Activated naive CD8-positive, alpha-beta T cell (primary cell): ENCODE measurements around the gene RRP12.

ENCODE experiments used
- H3K27ac Mint-ChIP-seq: one replicate; pipeline ENCODE4 v1.8.0; 2021; ENCODE audit warnings: mixed read lengths
- H3K27me3 Mint-ChIP-seq: one replicate; pipeline ENCODE4 v1.8.0; 2021; ENCODE audit warnings: mixed read lengths
- H3K36me3 Mint-ChIP-seq: one replicate; pipeline ENCODE4 v1.8.0; 2021; ENCODE audit warnings: mixed read lengths
- H3K4me1 Mint-ChIP-seq: one replicate; pipeline ENCODE4 v1.8.0; 2021; ENCODE audit warnings: low read depth, mixed read lengths
- H3K4me3 Mint-ChIP-seq: one replicate; pipeline ENCODE4 v1.8.0; 2021; ENCODE audit warnings: mild to moderate bottlenecking, mixed read lengths
- H3K9me3 Mint-ChIP-seq: one replicate; pipeline ENCODE4 v1.8.0; 2021; ENCODE audit warnings: low read depth, mixed read lengths

The RRP12 gene

GRCh38 chr10:97338041-97338440 lies 63.1 kb downstream of the RRP12 start:
- no peak overlapping the region for H3K4me3 Mint-ChIP-seq
- no peak overlapping the region for H3K27ac Mint-ChIP-seq
- H3K4me1 Mint-ChIP-seq: peaks cover 12% of the 10 kb centered on the region
- no peaks in the 10 kb centered on the region for H3K36me3 Mint-ChIP-seq
- H3K9me3 Mint-ChIP-seq: no peaks in the 10 kb centered on the region
- no peaks in the 10 kb centered on the region for H3K27me3 Mint-ChIP-seq

GRCh38 chr10:97336942-97337831 lies 64.0 kb downstream of the RRP12 start:
- Mint-ChIP-seq H3K27ac (peak overlapping the region; percentile 16), H3K9me3 (no peaks in the 10 kb centered on the region), H3K4me3 (no peak overlapping the region), H3K36me3 (no peaks in the 10 kb centered on the region), H3K27me3 (no peaks in the 10 kb centered on the region), H3K4me1 (peaks cover 21% of the 10 kb centered on the region)

- no peaks in the 10 kb centered on the region for H3K36me3 Mint-ChIP-seq
- no peaks in the 10 kb centered on the region for H3K9me3 Mint-ChIP-seq
- no peaks in the 10 kb centered on the region for H3K27me3 Mint-ChIP-seq
- peak overlapping the region; percentile 77 for H3K4me3 Mint-ChIP-seq
- peaks cover 27% of the 10 kb centered on the region for H3K4me1 Mint-ChIP-seq
- peak overlapping the region; percentile 16 for H3K27ac Mint-ChIP-seq
Measured at GRCh38 chr10:97336446-97336845, 64.7 kb downstream of the RRP12 start.

GRCh38 chr10:97336006-97336405 lies 65.1 kb downstream of the RRP12 start:
- no peaks in the 10 kb centered on the region for H3K36me3 Mint-ChIP-seq
- H3K4me3 Mint-ChIP-seq: peak overlapping the region; percentile 77

GRCh38 chr10:97335188-97335619 lies 65.9 kb downstream of the RRP12 start:
- H3K27me3 Mint-ChIP-seq: no peaks in the 10 kb centered on the region
- H3K27ac Mint-ChIP-seq: peak overlapping the region; percentile 34
- peaks cover 36% of the 10 kb centered on the region for H3K4me1 Mint-ChIP-seq
- peak overlapping the region; percentile 65 for H3K4me3 Mint-ChIP-seq
- H3K9me3 Mint-ChIP-seq: no peaks in the 10 kb centered on the region
- H3K36me3 Mint-ChIP-seq: no peaks in the 10 kb centered on the region

More at GRCh38 chr10:97336006-97336405, 65.1 kb downstream of the RRP12 start:
- H3K4me1 Mint-ChIP-seq: peaks cover 31% of the 10 kb centered on the region
- H3K27ac Mint-ChIP-seq: peak overlapping the region; percentile 81
- no peaks in the 10 kb centered on the region for H3K9me3 Mint-ChIP-seq
- no peaks in the 10 kb centered on the region for H3K27me3 Mint-ChIP-seq

GRCh38 chr10:97334370-97335175 lies 66.6 kb downstream of the RRP12 start, which contains the start of gene FRAT2:
TSS of gene FRAT2 (minus strand) at chr10:97334729. CDS start at chr10:97334572, 157 bp downstream.
- Mint-ChIP-seq H3K9me3 (no peaks in the 10 kb centered on the region), H3K4me3 (peak within 1 kb of the TSS; percentile 90), H3K27me3 (no peaks in the 10 kb centered on the region), H3K27ac (peak within 1 kb of the TSS; percentile 89), H3K4me1 (peaks cover 40% of the 10 kb centered on the region), H3K36me3 (no peaks in the 10 kb centered on the region)

GRCh38 chr10:97333601-97334369 lies 67.4 kb downstream of the RRP12 start:
- H3K9me3 Mint-ChIP-seq: no peaks in the 10 kb centered on the region
- H3K27me3 Mint-ChIP-seq: no peaks in the 10 kb centered on the region
- peaks cover 47% of the 10 kb centered on the region for H3K4me1 Mint-ChIP-seq
- peak overlapping the region; percentile 90 for H3K4me3 Mint-ChIP-seq
- peaks cover under 1% of the 10 kb centered on the region for H3K36me3 Mint-ChIP-seq
- H3K27ac Mint-ChIP-seq: peak overlapping the region; percentile 89

- H3K4me1 Mint-ChIP-seq: peaks cover 52% of the 10 kb centered on the region
- no peaks in the 10 kb centered on the region for H3K27me3 Mint-ChIP-seq
- peak overlapping the region; percentile 90 for H3K4me3 Mint-ChIP-seq
- no peaks in the 10 kb centered on the region for H3K9me3 Mint-ChIP-seq
- peaks cover 2% of the 10 kb centered on the region for H3K36me3 Mint-ChIP-seq
- peak overlapping the region; percentile 89 for H3K27ac Mint-ChIP-seq
Measured at GRCh38 chr10:97333351-97333600, 67.9 kb downstream of the RRP12 start.

GRCh38 chr10:97332591-97333350 lies 68.4 kb downstream of the RRP12 start:
- Mint-ChIP-seq H3K27ac (peak overlapping the region; percentile 89), H3K4me1 (peaks cover 56% of the 10 kb centered on the region), H3K27me3 (no peaks in the 10 kb centered on the region), H3K9me3 (no peaks in the 10 kb centered on the region), H3K4me3 (peak overlapping the region; percentile 90), H3K36me3 (peaks cover 2% of the 10 kb centered on the region)

GRCh38 chr10:97331153-97331703 lies 69.9 kb downstream of the RRP12 start:
- Mint-ChIP-seq H3K27ac (peak overlapping the region; percentile 64), H3K27me3 (no peaks in the 10 kb centered on the region), H3K4me1 (peaks cover 59% of the 10 kb centered on the region), H3K9me3 (no peaks in the 10 kb centered on the region), H3K36me3 (peaks cover 2% of the 10 kb centered on the region), H3K4me3 (peak overlapping the region; percentile 90)

- Mint-ChIP-seq H3K36me3 (peaks cover 2% of the 10 kb centered on the region), H3K27ac (peak overlapping the region; percentile 31), H3K4me3 (peak overlapping the region; percentile 25)
Measured at GRCh38 chr10:97329766-97330165, 71.4 kb downstream of the RRP12 start.

GRCh38 chr10:97328646-97329453 lies 72.3 kb downstream of the RRP12 start:
- no peaks in the 10 kb centered on the region for H3K9me3 Mint-ChIP-seq
- H3K27me3 Mint-ChIP-seq: no peaks in the 10 kb centered on the region
- H3K4me1 Mint-ChIP-seq: peaks cover 55% of the 10 kb centered on the region
- peak overlapping the region; percentile 78 for H3K27ac Mint-ChIP-seq
- H3K36me3 Mint-ChIP-seq: peaks cover 2% of the 10 kb centered on the region
- H3K4me3 Mint-ChIP-seq: no peak overlapping the region

More at GRCh38 chr10:97329766-97330165, 71.4 kb downstream of the RRP12 start:
- H3K4me1 Mint-ChIP-seq: peaks cover 55% of the 10 kb centered on the region
- H3K9me3 Mint-ChIP-seq: no peaks in the 10 kb centered on the region
- no peaks in the 10 kb centered on the region for H3K27me3 Mint-ChIP-seq
